ENCODE data around the gene DUSP10.

GRCh38 chr1:221723848-221724236 is 18.0 kb downstream of the DUSP10 start:
- TF ChIP-seq CTCF (IDR thresholded peaks at IDR 0.05), result no peak
- no peak for TF ChIP-seq POLR2AphosphoS5 (IDR thresholded peaks at IDR 0.05)

Data from prostate gland (tissue), 2 donors.